ENCODE measurements around the gene AP3B1.

The AP3B1 gene

GRCh38 chr5:77963795-77964194, 330.7 kb downstream of the AP3B1 start:
- DNase-seq: no peak

DNA sequence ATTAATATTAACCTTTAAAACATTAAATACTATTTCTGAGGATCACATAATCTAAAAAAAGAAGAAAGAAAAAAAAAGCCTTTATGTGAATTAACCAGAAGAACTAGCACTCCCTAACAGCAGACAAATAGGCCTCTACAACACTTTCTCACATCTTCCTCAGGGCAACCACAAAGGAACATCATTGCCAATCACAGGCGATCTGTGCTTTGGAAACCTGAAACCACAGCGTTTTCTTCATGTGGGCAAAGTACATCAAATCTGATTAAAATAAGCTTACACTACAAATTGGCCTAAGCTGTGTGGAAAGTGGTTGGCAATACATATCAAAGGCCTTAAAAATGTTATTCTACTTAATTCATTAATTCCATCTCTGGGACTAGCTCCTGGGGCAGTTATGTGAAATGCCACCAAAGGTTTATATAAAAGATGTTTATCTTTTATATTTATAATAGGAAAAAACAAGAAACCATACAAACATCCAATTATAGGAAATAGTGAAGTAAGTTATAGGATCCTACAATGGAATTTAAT, 333.6 kb downstream of the AP3B1 start:
- no peak for DNase-seq

- peak; percentile 19 to 69 for DNase-seq
These were observed 334.2 kb downstream of the AP3B1 start for GRCh38 chr5:77960305-77960704.

GRCh38 chr5:77958642-77959330, 335.7 kb downstream of the AP3B1 start:
- peak in 1 of 2 donors; percentile 29 for DNase-seq

DNA sequence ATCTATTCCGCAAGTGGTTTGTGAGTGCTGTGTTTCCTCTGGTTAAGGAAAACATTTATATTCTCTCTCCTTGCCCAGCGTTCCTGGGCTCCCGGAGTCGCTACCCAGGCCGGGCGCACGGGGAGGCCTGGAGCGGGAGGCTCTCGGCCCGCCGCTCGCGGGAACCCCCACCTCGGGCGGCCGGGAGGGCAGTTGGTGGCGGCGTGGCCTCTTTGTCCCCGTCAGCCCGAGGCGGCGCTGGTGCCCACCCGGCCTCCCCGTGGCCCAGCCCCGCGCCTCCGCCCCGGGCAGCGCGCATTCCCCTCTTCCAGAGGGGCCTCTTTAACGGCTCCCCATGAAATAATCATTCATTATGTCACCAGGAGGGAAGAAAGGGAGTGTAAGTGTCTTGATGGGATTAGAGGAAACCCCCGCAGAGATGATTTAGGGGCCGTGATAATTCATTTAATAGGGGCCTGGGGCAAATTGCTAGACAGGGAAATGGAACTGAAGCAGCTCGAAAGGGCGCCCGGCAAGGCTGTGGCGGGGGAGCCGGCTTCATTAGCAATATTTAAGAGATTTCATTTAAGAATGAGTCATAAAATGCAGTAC, 336.5 kb downstream of the AP3B1 start:
- DNase-seq: no peak

DNA sequence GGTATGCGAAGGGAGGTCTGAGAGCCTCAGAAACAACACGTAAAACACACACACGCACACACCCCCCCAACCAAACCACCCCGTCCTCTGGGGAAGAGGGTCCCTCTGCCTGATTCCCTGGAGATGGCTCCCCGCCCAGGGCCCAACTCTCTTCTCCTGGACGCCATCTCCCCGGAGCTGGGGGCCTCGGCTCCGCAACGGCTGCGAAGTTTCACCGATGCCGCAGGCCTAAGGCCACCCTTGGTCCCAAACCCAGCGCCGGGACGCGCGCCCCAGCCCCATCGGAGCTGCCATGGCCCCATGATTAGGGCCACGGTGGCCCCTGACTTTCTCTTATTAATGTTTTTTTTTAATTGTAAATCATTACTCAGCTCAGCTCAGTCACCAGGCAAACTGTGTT, 337.0 kb downstream of the AP3B1 start:
- no peak for DNase-seq

DNA sequence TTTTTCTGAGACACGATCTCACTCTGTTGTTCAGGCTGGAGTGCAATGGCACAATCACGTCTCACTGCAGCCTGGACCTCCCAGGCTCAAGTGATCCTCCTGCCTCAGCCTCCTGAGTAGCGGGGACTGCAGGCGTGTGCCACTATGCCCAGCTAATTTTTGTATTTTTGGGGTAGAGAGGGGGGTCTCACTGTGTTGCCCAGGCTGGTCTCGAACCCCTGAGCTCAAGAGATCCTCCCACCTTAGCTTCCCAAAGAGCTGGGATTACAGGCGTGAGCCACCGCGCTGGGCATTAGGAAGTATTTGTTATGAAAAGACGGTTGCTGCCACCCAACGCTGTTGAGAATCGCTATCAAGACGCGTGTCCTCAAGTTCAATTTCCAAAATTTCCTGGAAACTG, 337.4 kb downstream of the AP3B1 start:
- no peak for DNase-seq

- no peak for DNase-seq
These were observed 338.9 kb downstream of the AP3B1 start for GRCh38 chr5:77955577-77955976.

DNA sequence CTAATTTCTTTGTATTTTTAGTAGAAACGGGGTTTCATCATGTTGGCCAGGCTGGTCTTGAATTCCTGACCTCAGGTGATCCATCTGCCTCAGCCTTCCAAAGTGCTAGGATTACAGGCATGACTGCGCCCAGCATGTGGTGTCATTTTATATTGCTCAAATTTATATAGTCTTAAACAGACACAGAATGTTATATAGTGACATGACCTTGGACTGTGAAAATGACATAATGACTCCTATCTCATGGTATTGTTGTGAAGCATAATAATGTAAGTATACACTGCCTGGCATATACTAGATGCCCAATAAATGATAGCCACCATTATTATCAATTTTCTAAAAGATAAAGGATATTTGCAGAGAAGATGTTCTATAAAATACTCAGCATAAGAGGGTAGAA, 341.1 kb downstream of the AP3B1 start:
- no peak for DNase-seq

DNA sequence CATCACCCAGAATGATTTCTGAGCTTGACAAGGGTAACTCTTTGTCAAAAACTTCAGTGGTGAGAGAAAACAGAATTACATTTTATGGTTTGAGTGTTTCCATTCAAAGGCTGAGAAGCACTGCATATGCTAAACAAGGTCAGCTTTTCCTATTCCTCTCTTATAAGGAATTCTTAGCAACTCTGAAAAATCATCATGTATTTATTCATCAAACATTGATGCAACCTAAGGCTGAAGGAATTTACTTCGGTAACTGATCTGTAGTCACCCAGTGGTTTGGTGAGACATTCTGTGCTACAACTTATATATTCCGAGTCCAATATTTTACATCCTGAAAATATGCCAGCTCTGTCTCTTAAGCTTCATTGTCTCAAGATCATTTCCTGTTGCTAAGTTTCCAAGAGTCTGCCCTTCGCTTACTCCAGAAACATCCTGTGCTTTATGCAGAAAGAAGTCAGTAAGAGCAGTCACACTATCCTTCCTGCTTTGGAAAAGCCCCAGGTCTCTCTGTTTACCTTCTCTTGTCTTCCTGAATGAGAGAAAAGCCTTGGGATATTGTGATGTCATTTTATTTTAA, 341.8 kb downstream of the AP3B1 start:
- no peak for DNase-seq
